Astrocyte of the cerebellum (primary cell): ENCODE results near the gene TBCE.
"Not testable (repeated sequence)": the region's sequence is repeated elsewhere in the genome, so short reads cannot be mapped to it uniquely, and the experiment has no call there.

ENCODE experiments used
- DNase-seq: peaks from one replicate; pipeline ENCODE4 v3.0.0-alpha.2; 2011; ENCODE audit warnings: low read depth
- H3K4me3 ChIP-seq: 2 replicates; pipeline ENCODE4 v1.5.1; 2011; ENCODE audit warnings: mild to moderate bottlenecking, low read depth, low read length, moderate library complexity
- in situ Hi-C: cut with HindIII; loops from 2 replicates; pipeline ENCODE4 v1.10.0; 2017; ENCODE audit warnings: low sequenced_read_pairs
- TF ChIP-seq, protein P1 (sequence below): IDR thresholded peaks from 2 replicates; pipeline ENCODE4 v1.5.1; 2012; ENCODE audit warnings: low read length, low read depth, moderate library complexity, mild to moderate bottlenecking; ENCODE audit errors: missing control alignments

TBCE gene

DNA sequence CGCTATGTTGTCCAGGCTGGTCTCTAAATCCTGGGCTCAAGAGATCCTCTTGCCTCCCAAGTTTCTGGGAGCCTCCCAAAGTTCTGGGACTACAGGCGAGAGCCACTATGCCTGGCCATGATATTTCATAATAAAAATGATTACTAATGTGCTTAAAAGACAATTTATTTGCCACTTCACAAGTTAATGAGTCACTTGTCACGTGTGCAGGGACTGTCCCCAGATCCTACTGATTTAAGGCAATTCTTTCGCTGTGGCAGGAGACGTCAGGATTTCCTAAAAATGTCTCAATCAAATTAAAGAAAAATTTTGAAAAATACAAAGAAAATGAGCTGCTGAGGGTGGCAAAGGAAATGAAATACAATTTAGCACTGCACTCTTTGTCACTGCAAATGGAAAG lies 93.5 kb downstream of the TBCE start:
- in situ Hi-C loops, result no loop called here
- TF ChIP-seq, protein P1, sequence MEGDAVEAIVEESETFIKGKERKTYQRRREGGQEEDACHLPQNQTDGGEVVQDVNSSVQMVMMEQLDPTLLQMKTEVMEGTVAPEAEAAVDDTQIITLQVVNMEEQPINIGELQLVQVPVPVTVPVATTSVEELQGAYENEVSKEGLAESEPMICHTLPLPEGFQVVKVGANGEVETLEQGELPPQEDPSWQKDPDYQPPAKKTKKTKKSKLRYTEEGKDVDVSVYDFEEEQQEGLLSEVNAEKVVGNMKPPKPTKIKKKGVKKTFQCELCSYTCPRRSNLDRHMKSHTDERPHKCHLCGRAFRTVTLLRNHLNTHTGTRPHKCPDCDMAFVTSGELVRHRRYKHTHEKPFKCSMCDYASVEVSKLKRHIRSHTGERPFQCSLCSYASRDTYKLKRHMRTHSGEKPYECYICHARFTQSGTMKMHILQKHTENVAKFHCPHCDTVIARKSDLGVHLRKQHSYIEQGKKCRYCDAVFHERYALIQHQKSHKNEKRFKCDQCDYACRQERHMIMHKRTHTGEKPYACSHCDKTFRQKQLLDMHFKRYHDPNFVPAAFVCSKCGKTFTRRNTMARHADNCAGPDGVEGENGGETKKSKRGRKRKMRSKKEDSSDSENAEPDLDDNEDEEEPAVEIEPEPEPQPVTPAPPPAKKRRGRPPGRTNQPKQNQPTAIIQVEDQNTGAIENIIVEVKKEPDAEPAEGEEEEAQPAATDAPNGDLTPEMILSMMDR, result no peak
- H3K4me3 ChIP-seq, result no peak overlapping the region
- no peak for DNase-seq

DNA sequence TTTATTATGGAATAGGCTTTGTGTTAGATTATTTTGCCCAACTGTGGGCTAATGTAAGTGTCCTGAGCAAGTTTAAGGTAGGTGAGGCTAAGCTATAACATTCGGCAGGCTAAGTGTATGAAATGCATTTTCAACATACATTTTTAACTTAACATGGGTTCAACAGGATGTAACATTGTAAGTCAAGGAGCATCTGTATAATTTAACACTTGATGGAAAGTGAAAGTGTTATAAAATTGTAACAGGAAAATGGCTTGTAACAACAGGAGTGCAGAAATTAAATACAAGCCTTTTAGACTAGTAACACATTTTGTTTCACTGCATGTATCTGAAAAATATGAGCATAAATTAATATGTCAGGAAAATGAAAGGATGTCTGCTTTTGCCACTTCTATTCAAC lies 94.7 kb downstream of the TBCE start:
- TF ChIP-seq, protein P1, result no peak
- in situ Hi-C loops, result no loop called here
- no peak overlapping the region for H3K4me3 ChIP-seq
- no peak for DNase-seq

DNA sequence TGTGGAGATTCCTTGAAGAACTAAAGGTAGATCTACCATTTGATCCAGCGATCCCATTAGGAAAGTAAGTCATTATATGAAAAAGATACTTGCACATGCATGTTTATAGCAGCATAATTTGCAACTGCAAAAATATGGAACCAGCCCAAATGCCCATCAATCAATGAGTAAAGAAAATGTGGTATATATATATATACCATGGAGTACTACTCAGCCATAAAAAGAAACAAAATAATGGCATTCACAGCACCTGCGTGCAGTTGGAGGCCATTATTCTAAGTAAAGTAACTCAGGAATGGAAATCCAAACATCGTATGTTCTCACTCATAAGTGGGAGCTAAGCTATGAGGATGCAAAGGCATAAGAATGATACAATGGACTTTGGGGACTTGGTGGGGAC lies 95.6 kb downstream of the TBCE start:
- in situ Hi-C loops, DNase-seq, H3K4me3 ChIP-seq: not testable (repeated sequence)

DNA sequence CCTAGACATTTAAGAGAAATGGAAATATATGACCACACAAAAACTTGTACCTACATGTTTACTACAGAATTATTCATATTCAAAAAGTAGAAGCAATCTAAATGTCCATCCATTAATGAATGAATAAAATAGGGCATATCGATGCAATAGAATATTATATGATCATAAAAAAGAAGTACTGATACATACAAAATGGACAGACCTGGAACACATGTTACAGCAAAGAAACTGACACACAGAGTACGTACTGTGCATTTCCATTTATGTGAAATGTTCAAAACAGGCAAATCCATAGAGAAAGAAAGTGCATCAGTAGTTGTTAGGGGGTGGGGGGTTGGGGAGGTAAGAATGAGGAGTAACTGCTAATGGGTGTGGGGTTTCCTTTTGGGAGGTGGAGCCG lies 97.8 kb downstream of the TBCE start:
- in situ Hi-C loops, result no loop called here
- TF ChIP-seq, protein P1, result no peak

DNA sequence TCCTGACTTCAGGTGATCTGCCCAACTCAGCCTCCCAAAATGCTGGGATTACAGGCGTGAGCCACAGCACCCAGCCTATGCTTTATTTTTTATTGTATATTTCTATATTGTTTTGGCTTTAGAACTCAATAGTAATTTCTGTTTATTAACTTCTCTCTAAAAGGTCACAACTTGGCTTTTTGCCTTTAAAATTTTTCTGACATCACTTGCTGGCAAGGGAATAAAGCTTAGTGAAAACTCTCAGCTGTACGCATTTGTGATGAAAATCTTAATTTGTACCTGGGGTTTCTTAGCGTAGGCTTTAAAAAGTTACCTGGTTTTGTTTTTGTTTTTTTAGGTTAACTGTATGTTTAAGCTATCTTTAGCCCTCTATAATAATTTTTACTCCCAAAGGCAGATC lies 100.8 kb downstream of the TBCE start:
- TF ChIP-seq, protein P1, result no peak
- H3K4me3 ChIP-seq, result no peak overlapping the region
- in situ Hi-C loops, result no loop called here
- peak; percentile 27 for DNase-seq

More for the DNA sequence above, 97.8 kb downstream of the TBCE start:
- no peak for DNase-seq
- no peak overlapping the region for H3K4me3 ChIP-seq

DNA sequence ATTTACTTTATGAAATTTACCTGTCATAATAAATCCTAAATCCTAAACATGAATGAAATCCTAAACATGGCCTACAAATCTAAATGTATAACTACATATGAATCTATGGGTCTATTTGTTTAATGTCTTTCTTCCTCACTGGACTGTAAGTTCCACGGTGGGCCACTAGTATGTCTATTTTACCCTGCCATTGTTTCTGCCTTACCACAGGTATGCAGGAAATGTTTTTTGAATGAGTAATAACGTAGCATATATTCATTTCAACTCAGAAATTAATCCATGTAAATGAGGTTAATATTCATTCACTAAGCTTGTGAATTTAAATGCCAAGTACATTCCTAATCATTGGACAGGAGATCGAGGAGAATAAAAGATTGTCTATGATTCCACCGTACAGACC lies 101.7 kb downstream of the TBCE start:
- no peak overlapping the region for H3K4me3 ChIP-seq
- TF ChIP-seq, protein P1, result peak; percentile 33
- peak; percentile 80 for DNase-seq
- in situ Hi-C loops, result no loop called here

DNA sequence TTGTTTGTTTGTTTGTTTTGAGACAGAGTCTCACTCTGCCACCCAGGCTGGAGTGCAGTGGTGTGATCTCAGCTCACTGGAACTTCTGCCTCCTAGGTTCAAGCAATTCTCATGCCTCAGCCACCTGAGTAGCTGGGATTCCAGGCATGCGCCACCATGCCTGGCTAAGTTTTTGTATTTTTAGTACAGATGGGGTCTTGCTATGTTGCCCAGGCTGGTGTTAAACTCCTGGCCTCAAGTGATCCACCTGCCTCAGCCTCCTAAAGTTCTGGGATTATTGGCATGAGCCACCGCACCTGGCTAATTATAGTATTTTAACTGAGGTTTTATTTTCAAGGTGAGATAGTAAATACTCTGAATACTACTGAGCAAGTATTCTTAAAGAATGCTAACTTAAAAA lies 102.7 kb downstream of the TBCE start:
- DNase-seq, H3K4me3 ChIP-seq, in situ Hi-C loops: not testable (repeated sequence)

DNA sequence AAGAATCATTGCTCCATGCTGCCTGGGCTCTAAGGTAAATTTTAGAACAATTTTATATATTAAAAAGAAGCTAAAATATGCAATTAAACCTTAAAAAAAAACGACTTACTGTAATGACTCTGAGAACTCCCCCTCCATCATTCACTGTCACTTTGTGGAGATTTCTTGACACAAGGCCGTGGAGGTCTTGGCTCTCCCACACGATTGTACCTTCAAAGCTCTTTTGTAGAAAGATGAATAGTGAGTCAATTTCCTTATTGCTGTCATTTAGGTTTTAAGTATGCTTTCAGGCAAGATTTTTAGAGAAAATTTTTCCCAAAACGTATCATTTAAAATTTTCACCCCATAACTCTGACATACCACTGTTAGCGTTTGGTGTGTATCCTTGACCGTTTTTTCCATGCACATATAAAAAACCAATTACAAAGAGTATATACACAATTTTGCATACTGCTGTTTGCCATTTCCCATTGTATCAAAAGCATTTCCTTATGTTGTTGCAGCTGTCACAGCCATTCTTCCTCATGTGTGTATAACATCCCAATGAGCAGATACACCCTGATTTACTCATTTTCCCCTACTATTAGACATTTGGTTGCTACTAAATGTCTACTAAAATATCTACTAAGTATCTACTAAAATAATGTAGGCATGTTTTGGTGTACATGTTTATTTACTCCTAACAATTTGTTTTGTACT lies 103.7 kb downstream of the TBCE start:
- H3K4me3 ChIP-seq, result no peak overlapping the region
- DNase-seq, result no peak
- in situ Hi-C loops, result no loop called here
- TF ChIP-seq, protein P1, result no peak
